Ishikawa (cell line): Measurements from ENCODE around the gene ASNSD1.

Experiments
- CEBPB ChIP-seq: IDR thresholded peaks from 2 replicates; pipeline ENCODE4 v1.6.1; 2012
- CREB1 ChIP-seq: IDR thresholded peaks from 2 replicates; pipeline ENCODE4 v1.6.1; 2012; ENCODE audit warnings: low read depth
- EGR1 ChIP-seq: IDR thresholded peaks from 2 replicates; pipeline ENCODE4 v1.6.1; 2012
- EP300 ChIP-seq: IDR thresholded peaks from 2 replicates; pipeline ENCODE4 v1.6.1; 2012; ENCODE audit warnings: borderline replicate concordance
- FOXM1 ChIP-seq: IDR thresholded peaks from 2 replicates; pipeline ENCODE4 v1.6.1; 2012; ENCODE audit warnings: low read depth, borderline replicate concordance
- NFIC ChIP-seq: IDR thresholded peaks from 2 replicates; pipeline ENCODE4 v1.6.1; 2012
- RAD21 ChIP-seq: IDR thresholded peaks from 2 replicates; pipeline ENCODE4 v1.6.1; 2012; ENCODE audit warnings: low read depth
- TAF1 ChIP-seq: IDR thresholded peaks from 2 replicates; pipeline ENCODE4 v1.6.1; 2012; ENCODE audit warnings: low read depth, mild to moderate bottlenecking
- TCF12 ChIP-seq: IDR thresholded peaks from 2 replicates; pipeline ENCODE4 v1.6.1; 2012; ENCODE audit warnings: low read depth
- TEAD4 ChIP-seq: IDR thresholded peaks from 2 replicates; pipeline ENCODE4 v1.6.1; 2012
- YY1 ChIP-seq: IDR thresholded peaks from 2 replicates; pipeline ENCODE4 v1.6.1; 2012; ENCODE audit warnings: low read depth
- ZBTB7A ChIP-seq: IDR thresholded peaks from 2 replicates; pipeline ENCODE4 v1.6.1; 2012; ENCODE audit warnings: low read depth
- TF ChIP-seq, protein P1 (sequence below): IDR thresholded peaks from 2 replicates; pipeline ENCODE4 v1.6.1; 2012; ENCODE audit warnings: low read depth, mild to moderate bottlenecking
- TF ChIP-seq, protein P2 (sequence below): IDR thresholded peaks from 2 replicates; pipeline ENCODE4 v1.6.1; 2012
- TF ChIP-seq, protein P3 (sequence below): IDR thresholded peaks from 2 replicates; pipeline ENCODE4 v1.6.1; 2012

Gene ASNSD1

DNA sequence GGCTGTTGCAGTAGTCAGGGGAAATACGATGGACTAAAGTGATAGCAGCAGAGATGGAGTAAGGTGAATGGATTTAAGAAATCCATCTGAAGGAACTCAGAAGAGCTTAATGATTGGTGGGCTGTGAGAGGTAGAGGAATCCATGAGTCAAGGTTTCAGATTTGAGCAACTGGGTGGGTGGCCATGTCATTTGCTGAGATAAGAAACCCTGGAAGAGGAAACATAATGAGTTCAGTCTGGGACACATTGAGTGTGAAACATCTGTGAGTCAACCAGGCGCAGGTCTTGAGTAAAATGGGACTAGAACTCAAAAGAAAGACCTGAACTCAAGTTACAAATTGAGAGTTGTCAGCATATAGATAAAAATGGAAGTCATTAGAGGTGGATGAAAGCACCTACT lies 19.7 kb upstream of the ASNSD1 start:
- no peak for TF ChIP-seq RAD21
- TF ChIP-seq NFIC = no peak
- TF ChIP-seq, protein P1, sequence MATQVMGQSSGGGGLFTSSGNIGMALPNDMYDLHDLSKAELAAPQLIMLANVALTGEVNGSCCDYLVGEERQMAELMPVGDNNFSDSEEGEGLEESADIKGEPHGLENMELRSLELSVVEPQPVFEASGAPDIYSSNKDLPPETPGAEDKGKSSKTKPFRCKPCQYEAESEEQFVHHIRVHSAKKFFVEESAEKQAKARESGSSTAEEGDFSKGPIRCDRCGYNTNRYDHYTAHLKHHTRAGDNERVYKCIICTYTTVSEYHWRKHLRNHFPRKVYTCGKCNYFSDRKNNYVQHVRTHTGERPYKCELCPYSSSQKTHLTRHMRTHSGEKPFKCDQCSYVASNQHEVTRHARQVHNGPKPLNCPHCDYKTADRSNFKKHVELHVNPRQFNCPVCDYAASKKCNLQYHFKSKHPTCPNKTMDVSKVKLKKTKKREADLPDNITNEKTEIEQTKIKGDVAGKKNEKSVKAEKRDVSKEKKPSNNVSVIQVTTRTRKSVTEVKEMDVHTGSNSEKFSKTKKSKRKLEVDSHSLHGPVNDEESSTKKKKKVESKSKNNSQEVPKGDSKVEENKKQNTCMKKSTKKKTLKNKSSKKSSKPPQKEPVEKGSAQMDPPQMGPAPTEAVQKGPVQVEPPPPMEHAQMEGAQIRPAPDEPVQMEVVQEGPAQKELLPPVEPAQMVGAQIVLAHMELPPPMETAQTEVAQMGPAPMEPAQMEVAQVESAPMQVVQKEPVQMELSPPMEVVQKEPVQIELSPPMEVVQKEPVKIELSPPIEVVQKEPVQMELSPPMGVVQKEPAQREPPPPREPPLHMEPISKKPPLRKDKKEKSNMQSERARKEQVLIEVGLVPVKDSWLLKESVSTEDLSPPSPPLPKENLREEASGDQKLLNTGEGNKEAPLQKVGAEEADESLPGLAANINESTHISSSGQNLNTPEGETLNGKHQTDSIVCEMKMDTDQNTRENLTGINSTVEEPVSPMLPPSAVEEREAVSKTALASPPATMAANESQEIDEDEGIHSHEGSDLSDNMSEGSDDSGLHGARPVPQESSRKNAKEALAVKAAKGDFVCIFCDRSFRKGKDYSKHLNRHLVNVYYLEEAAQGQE = no peak
- no peak for TF ChIP-seq TAF1
- TF ChIP-seq FOXM1 = no peak
- TF ChIP-seq, protein P2, sequence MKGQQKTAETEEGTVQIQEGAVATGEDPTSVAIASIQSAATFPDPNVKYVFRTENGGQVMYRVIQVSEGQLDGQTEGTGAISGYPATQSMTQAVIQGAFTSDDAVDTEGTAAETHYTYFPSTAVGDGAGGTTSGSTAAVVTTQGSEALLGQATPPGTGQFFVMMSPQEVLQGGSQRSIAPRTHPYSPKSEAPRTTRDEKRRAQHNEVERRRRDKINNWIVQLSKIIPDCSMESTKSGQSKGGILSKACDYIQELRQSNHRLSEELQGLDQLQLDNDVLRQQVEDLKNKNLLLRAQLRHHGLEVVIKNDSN = no peak
- TF ChIP-seq CEBPB = no peak
- no peak for TF ChIP-seq CREB1
- no peak for TF ChIP-seq ZBTB7A
- TF ChIP-seq EGR1 = no peak
- no peak for TF ChIP-seq TEAD4

DNA sequence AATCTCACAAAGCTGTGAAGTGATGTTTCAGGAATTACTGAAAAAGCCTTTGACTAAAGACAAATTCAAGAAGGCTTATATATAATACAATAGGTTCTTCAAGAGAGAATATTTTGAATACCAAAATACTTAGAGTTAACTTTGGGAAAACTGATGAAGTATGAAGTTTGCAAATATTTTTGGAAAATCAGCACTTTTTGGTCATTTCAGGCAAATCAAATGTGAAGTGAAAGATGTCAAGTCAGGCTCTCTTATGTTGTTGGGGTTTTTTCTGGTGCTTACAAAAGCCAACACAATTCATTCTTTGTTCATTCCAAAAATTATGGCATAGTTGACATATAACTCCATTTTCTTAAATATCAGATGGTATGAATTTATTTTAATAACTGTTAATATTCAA lies 14.7 kb upstream of the ASNSD1 start:
- no peak for TF ChIP-seq RAD21
- TF ChIP-seq, protein P3, sequence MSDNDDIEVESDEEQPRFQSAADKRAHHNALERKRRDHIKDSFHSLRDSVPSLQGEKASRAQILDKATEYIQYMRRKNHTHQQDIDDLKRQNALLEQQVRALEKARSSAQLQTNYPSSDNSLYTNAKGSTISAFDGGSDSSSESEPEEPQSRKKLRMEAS = no peak
- TF ChIP-seq CREB1 = no peak
- TF ChIP-seq CEBPB = no peak
- no peak for TF ChIP-seq TEAD4
- TF ChIP-seq, protein P1 = no peak
- TF ChIP-seq EGR1 = no peak
- no peak for TF ChIP-seq ZBTB7A
- TF ChIP-seq TAF1 = no peak
- no peak for TF ChIP-seq FOXM1
- TF ChIP-seq EP300 = no peak
- TF ChIP-seq TCF12 = no peak
- no peak for TF ChIP-seq YY1
- TF ChIP-seq, protein P2 = no peak
- no peak for TF ChIP-seq NFIC

DNA sequence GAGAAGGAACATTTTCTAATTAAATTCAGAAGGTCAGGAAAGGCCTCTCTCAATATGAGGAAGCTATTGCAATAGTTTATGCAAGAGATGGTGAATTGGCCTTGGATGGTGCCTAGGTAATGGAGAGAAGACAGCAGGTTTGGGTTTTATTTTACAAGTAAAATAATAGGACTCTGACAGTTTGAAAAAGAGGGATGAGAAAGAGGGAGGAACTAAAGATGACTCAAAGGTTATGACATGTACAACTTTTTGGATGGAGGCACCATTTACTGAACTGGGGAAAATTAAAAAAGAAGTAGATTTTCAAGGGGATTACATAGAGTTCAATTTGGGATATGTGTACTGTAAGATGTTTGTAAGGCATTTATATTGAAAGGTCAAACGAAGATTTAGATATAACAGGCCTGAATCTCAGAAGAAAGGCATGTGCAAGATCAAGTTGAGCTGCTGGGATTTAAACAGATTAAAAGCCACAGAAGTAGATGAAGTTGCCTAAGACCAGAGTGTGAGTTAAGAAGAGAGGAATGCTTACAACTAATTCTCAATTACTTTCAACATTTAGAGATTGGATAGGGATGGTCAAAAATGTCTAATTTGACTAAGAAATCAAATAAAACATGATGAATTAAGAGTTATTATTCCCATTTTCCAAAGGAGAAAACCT lies 12.3 kb upstream of the ASNSD1 start:
- TF ChIP-seq EGR1 = no peak
- no peak for TF ChIP-seq RAD21
- TF ChIP-seq TAF1 = no peak
- TF ChIP-seq EP300 = no peak
- no peak for TF ChIP-seq NFIC

DNA sequence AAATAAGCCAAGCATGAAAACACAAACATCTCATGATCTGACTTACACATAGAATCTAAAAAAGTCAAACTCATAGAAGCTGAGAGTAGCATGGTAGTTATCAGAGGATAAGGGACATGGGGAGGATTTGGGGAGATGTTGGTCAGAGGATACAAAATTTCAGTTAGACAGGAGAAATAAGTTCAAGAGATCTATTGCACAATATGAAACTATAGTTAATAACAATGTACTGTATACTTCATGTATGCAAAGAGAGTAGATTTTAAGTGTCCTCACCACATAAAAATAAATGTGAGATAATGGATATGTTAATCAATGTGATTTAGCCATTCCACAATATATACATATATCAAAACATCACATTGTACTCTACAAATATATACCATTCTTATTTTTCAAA lies 10.0 kb upstream of the ASNSD1 start:
- TF ChIP-seq EP300 (no peak), TCF12 (no peak), EGR1 (no peak)

DNA sequence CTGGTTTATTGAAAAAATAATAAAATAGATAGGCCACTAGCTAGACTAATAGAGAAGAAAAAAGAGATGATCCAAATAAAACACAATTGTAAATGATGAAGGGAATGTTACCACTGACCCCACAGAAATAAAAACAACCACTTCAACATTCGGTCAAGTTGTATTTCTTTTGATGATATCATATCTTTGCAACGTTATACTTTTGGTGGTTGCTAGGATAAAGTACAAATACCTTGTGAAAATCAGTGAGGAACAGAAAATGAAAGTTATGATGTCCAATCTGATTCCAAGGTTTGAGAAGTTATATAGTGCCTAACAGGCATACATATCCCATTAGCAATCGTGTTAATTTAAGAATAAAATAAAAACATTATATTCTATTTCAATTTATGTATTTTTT lies 6.6 kb upstream of the ASNSD1 start:
- TF ChIP-seq FOXM1 (no peak), RAD21 (no peak), NFIC (no peak), CEBPB (no peak), TCF12 (no peak), YY1 (no peak), CREB1 (no peak), EGR1 (no peak), TAF1 (no peak), TEAD4 (no peak), EP300 (no peak), ZBTB7A (no peak)
- TF ChIP-seq, protein P1 = no peak
- TF ChIP-seq, protein P3 = no peak
- TF ChIP-seq, protein P2 = no peak
